ENCODE measurements around the gene NOL7.

NOL7 gene

GRCh38 chr6:13662651-13663334 is 47.7 kb downstream of the NOL7 start:
- TF ChIP-seq EP300 (IDR thresholded peaks at IDR 0.05; ENCODE audit: borderline replicate concordance) (no peak), ZBTB7A (IDR thresholded peaks at IDR 0.05; ENCODE audit: low read depth) (no peak), TCF12 (IDR thresholded peaks at IDR 0.05; ENCODE audit: low read depth) (no peak), CREB1 (IDR thresholded peaks at IDR 0.05; ENCODE audit: low read depth) (no peak), TEAD4 (IDR thresholded peaks at IDR 0.05) (no peak), EGR1 (IDR thresholded peaks at IDR 0.05) (no peak), USF1 (IDR thresholded peaks at IDR 0.05) (no peak), MAX (IDR thresholded peaks at IDR 0.05) (no peak), NFIC (IDR thresholded peaks at IDR 0.05) (no peak), FOXM1 (IDR thresholded peaks at IDR 0.05; ENCODE audit: borderline replicate concordance, low read depth) (no peak), CEBPB (IDR thresholded peaks at IDR 0.05) (no peak), RAD21 (IDR thresholded peaks at IDR 0.05; ENCODE audit: low read depth) (no peak), TAF1 (IDR thresholded peaks at IDR 0.05; ENCODE audit: low read depth) (no peak), YY1 (IDR thresholded peaks at IDR 0.05; ENCODE audit: low read depth) (no peak)
- TF ChIP-seq, protein P1, sequence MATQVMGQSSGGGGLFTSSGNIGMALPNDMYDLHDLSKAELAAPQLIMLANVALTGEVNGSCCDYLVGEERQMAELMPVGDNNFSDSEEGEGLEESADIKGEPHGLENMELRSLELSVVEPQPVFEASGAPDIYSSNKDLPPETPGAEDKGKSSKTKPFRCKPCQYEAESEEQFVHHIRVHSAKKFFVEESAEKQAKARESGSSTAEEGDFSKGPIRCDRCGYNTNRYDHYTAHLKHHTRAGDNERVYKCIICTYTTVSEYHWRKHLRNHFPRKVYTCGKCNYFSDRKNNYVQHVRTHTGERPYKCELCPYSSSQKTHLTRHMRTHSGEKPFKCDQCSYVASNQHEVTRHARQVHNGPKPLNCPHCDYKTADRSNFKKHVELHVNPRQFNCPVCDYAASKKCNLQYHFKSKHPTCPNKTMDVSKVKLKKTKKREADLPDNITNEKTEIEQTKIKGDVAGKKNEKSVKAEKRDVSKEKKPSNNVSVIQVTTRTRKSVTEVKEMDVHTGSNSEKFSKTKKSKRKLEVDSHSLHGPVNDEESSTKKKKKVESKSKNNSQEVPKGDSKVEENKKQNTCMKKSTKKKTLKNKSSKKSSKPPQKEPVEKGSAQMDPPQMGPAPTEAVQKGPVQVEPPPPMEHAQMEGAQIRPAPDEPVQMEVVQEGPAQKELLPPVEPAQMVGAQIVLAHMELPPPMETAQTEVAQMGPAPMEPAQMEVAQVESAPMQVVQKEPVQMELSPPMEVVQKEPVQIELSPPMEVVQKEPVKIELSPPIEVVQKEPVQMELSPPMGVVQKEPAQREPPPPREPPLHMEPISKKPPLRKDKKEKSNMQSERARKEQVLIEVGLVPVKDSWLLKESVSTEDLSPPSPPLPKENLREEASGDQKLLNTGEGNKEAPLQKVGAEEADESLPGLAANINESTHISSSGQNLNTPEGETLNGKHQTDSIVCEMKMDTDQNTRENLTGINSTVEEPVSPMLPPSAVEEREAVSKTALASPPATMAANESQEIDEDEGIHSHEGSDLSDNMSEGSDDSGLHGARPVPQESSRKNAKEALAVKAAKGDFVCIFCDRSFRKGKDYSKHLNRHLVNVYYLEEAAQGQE (IDR thresholded peaks at IDR 0.05; ENCODE audit: low read depth), result no peak

DNA sequence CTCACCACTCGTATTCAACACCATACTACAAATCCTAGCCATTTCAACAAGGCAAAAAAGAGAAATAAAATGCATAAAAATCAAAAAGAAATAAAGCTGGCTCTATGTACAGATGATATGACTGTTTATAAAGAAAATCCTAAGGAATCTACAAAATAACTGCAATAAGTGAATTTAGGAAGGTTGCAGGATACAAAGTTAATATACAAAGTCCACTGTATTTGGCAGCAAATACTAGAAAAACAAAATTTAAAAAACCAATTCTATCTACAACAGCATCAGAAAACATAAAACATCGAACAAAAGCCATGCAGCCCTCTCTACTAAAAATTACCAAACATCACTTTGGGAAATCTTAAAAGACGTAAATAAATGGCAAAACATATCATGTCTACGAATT is 48.9 kb downstream of the NOL7 start:
- no peak for TF ChIP-seq CEBPB (IDR thresholded peaks at IDR 0.05)
- TF ChIP-seq TEAD4 (IDR thresholded peaks at IDR 0.05), result no peak
- no peak for TF ChIP-seq TAF1 (IDR thresholded peaks at IDR 0.05; ENCODE audit: low read depth)
- TF ChIP-seq EP300 (IDR thresholded peaks at IDR 0.05; ENCODE audit: borderline replicate concordance), result no peak

- TF ChIP-seq EP300 (IDR thresholded peaks at IDR 0.05; ENCODE audit: borderline replicate concordance), result no peak
- no peak for TF ChIP-seq MAX (IDR thresholded peaks at IDR 0.05)
- TF ChIP-seq ZBTB7A (IDR thresholded peaks at IDR 0.05; ENCODE audit: low read depth), result no peak
- no peak for TF ChIP-seq USF1 (IDR thresholded peaks at IDR 0.05)
- TF ChIP-seq, protein P1 (IDR thresholded peaks at IDR 0.05; ENCODE audit: low read depth), result no peak
Measured at GRCh38 chr6:13664703-13665352, 49.7 kb downstream of the NOL7 start.

DNA sequence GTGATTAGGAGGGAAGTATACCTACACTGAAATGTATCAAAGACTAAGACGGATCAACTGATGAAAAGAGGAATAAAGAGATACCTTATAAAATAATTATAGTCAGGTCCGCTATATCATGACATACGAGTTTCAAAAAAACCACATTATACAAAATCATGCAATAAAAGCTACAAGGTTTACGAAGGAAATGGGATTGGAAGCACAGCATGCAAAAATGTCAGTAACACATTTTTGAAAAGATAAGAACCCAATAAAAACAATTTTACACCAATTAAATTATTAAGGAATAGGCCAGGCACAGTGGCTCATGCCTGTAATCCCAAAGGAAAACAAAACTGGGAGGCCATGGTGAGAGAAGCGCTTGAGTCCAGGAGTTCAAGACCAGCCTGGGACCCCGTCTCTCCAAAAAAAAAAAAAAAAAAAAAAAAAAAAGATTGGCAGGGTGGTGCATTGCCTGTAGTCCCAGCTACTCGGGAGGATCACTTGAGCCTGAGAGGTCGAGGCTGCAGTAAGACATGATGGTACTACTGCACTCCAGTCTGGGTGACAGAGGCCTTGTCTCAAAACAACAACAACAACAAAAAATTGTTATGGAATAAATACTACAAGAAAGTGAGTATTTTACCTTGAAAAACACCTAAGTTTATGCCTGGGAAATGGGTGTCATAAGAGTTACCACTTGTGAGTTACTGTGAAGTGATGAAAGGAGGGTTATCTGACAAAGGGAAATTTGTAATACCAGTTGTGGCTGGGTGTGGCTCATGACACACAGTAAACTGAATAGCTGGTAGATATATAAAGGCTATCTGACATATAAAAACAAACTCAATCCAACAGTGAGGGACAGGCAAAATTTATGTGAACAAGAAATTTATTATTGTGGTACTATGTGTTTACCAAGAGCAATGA is 51.3 kb downstream of the NOL7 start:
- TF ChIP-seq YY1 (IDR thresholded peaks at IDR 0.05; ENCODE audit: low read depth), result no peak

- TF ChIP-seq MAX (IDR thresholded peaks at IDR 0.05), result no peak
- TF ChIP-seq EGR1 (IDR thresholded peaks at IDR 0.05), result no peak
- TF ChIP-seq TCF12 (IDR thresholded peaks at IDR 0.05; ENCODE audit: low read depth), result no peak
- no peak for TF ChIP-seq FOXM1 (IDR thresholded peaks at IDR 0.05; ENCODE audit: borderline replicate concordance, low read depth)
- TF ChIP-seq USF1 (IDR thresholded peaks at IDR 0.05), result no peak
- TF ChIP-seq TEAD4 (IDR thresholded peaks at IDR 0.05), result no peak
- TF ChIP-seq ZBTB7A (IDR thresholded peaks at IDR 0.05; ENCODE audit: low read depth), result no peak
- TF ChIP-seq CREB1 (IDR thresholded peaks at IDR 0.05; ENCODE audit: low read depth), result no peak
- TF ChIP-seq, protein P1 (IDR thresholded peaks at IDR 0.05; ENCODE audit: low read depth), result no peak
- TF ChIP-seq NFIC (IDR thresholded peaks at IDR 0.05), result no peak
Measured at GRCh38 chr6:13667655-13668054, 52.5 kb downstream of the NOL7 start.
